GM23338 (cell line): ENCODE data around the gene PDLIM5. TPM values are rescaled to one million over a fixed set of nuclear protein-coding genes. Genes with fewer than 3 reads are reported as not detected.

Source experiments
- ATAC-seq: fragments of 200-7000 bp; cut with Tn5 transposase; 3 replicates; pipeline ENCODE4 v1.9.1; 2020
- DNase-seq: peaks from one replicate; pipeline ENCODE4 v3.0.0-alpha.2; 2015; ENCODE audit warnings: low spot score
- H2AFZ ChIP-seq: fragments of 200-600 bp; sonication (generic); 2 replicates; pipeline ENCODE4 v1.8.0; 2016; ENCODE audit warnings: antibody characterized with exemption, mild to moderate bottlenecking, moderate library complexity
- H3F3A ChIP-seq: fragments of 200-600 bp; sonication (generic); replicated peaks from 2 replicates; pipeline ENCODE4 v1.8.0; 2017; ENCODE audit warnings: antibody characterized with exemption, mixed run types, low read depth
- H3K27ac ChIP-seq: fragments of 200-600 bp; sonication (generic); 2 replicates; pipeline ENCODE4 v1.6.1; 2016; ENCODE audit warnings: low read depth
- H3K27me3 ChIP-seq: fragments of 200-600 bp; sonication (generic); 2 replicates; pipeline ENCODE4 v1.8.0; 2016; ENCODE audit warnings: mild to moderate bottlenecking, mixed run types, moderate library complexity; ENCODE audit not compliant: insufficient read depth
- H3K36me3 ChIP-seq: fragments of 200-600 bp; sonication (generic); 2 replicates; pipeline ENCODE4 v1.8.0; 2016; ENCODE audit warnings: mild to moderate bottlenecking; ENCODE audit not compliant: insufficient read depth
- H3K4me1 ChIP-seq: fragments of 200-600 bp; sonication (generic); 2 replicates; pipeline ENCODE4 v1.8.0; 2016; ENCODE audit warnings: mild to moderate bottlenecking, moderate library complexity; ENCODE audit not compliant: insufficient read depth
- H3K4me2 ChIP-seq: fragments of 200-600 bp; sonication (generic); 2 replicates; pipeline ENCODE4 v1.7.1; 2017; ENCODE audit warnings: mixed run types
- H3K4me3 ChIP-seq: fragments of 200-600 bp; sonication (generic); 2 replicates; pipeline ENCODE4 v1.6.1; 2016; ENCODE audit warnings: mixed run types
- H3K79me2 ChIP-seq: fragments of 200-600 bp; sonication (generic); replicated peaks from 2 replicates; pipeline ENCODE4 v1.8.0; 2017; ENCODE audit warnings: mild to moderate bottlenecking; ENCODE audit not compliant: insufficient read depth
- H3K9me2 ChIP-seq: fragments of 200-600 bp; sonication (generic); 2 replicates; pipeline ENCODE4 v1.8.0; 2017; ENCODE audit not compliant: insufficient read depth
- H4K20me1 ChIP-seq: fragments of 200-600 bp; sonication (generic); replicated peaks from 2 replicates; pipeline ENCODE4 v1.8.0; 2017; ENCODE audit warnings: mild to moderate bottlenecking; ENCODE audit not compliant: insufficient read depth
- H3K27ac Mint-ChIP-seq: 2 replicates; pipeline ENCODE4 v1.8.0; 2020; ENCODE audit warnings: inconsistent platforms, mild to moderate bottlenecking, moderate library complexity, mixed read lengths
- H3K27me3 Mint-ChIP-seq: 3 replicates; pipeline ENCODE4 v1.8.0; 2022; ENCODE audit warnings: low read depth, mild to moderate bottlenecking, moderate library complexity, mixed read lengths, inconsistent platforms; ENCODE audit not compliant: insufficient read depth, poor library complexity
- H3K36me3 Mint-ChIP-seq: 3 replicates; pipeline ENCODE4 v1.8.0; 2021; ENCODE audit warnings: low read depth, mild to moderate bottlenecking, inconsistent platforms, moderate library complexity, mixed read lengths
- H3K4me1 Mint-ChIP-seq: 3 replicates; pipeline ENCODE4 v1.8.0; 2020; ENCODE audit warnings: mild to moderate bottlenecking, inconsistent platforms, mixed read lengths
- H3K4me3 Mint-ChIP-seq: 3 replicates; pipeline ENCODE4 v1.8.0; 2021; ENCODE audit warnings: moderate library complexity, mild to moderate bottlenecking, inconsistent platforms, mixed read lengths
- H3K9me3 Mint-ChIP-seq: 3 replicates; pipeline ENCODE4 v1.8.0; 2020; ENCODE audit warnings: moderate library complexity, mild to moderate bottlenecking, inconsistent platforms, mixed read lengths
- CREB1 ChIP-seq: fragments of 250-450 bp; sonication (Bioruptor Pico); IDR thresholded peaks from 2 replicates; pipeline ENCODE4 v1.5.0; 2020; ENCODE audit warnings: low read depth, mild to moderate bottlenecking, moderate library complexity
- CTCF ChIP-seq, 2 experiments: fragments of 200-600 bp in 1 of 2; sonication (generic) in 1 of 2; conservative IDR thresholded peaks; 2 replicates each; pipeline versions ENCODE4 v1.5.1 to v1.6.1; 2016 to 2017; ENCODE audit warnings: antibody characterized with exemption in 2 of 2, low read depth in 2 of 2, mild to moderate bottlenecking in 2 of 2, moderate library complexity in 1 of 2
- ETS1 ChIP-seq: IDR thresholded peaks from 2 replicates; pipeline ENCODE4 v1.6.1; 2016; ENCODE audit warnings: antibody characterized with exemption
- EZH2 ChIP-seq: fragments of 200-600 bp; sonication (generic); IDR thresholded peaks from one replicate; pipeline ENCODE4 v1.8.0; 2017; ENCODE audit warnings: antibody characterized with exemption, mild to moderate bottlenecking, low read depth; ENCODE audit not compliant: unreplicated experiment
- EZH2phosphoT487 ChIP-seq: fragments of 200-600 bp; sonication (generic); IDR thresholded peaks from one replicate; pipeline ENCODE4 v1.8.1; 2018; ENCODE audit warnings: antibody characterized with exemption; ENCODE audit not compliant: unreplicated experiment
- JUNB ChIP-seq: IDR thresholded peaks from one replicate; pipeline ENCODE4 v1.6.1; 2016; ENCODE audit warnings: antibody characterized with exemption; ENCODE audit not compliant: unreplicated experiment
- POLR2AphosphoS5 ChIP-seq: IDR thresholded peaks from 2 replicates; pipeline ENCODE4 v1.6.1; 2016; ENCODE audit warnings: antibody characterized with exemption, low read depth
- REST ChIP-seq: IDR thresholded peaks from one replicate; pipeline ENCODE4 v1.6.1; 2018; ENCODE audit warnings: antibody characterized with exemption; ENCODE audit not compliant: unreplicated experiment
- STAT1 ChIP-seq: IDR thresholded peaks from one replicate; pipeline ENCODE4 v1.6.1; 2016; ENCODE audit warnings: antibody characterized with exemption; ENCODE audit not compliant: unreplicated experiment
- ZNF331 ChIP-seq: fragments of 250-450 bp; sonication (Bioruptor Pico); IDR thresholded peaks from 2 replicates; pipeline ENCODE4 v1.5.0; 2020; ENCODE audit warnings: low read depth, mild to moderate bottlenecking, moderate library complexity
- ZNF462 ChIP-seq: fragments of 250-450 bp; sonication (Bioruptor Pico); IDR thresholded peaks from 2 replicates; pipeline ENCODE4 v1.5.0; 2020; ENCODE audit warnings: mild to moderate bottlenecking, moderate library complexity
- polyA plus RNA-seq: library from polyadenylated mRNA; unstranded; fragments of >200 nt; fragmentation: Nextera tagmentation; extraction: Ambion mirVana; gene quantifications from 2 replicates; pipeline ENCODE4 v1.2.1, GENCODE V29; 2016
- total RNA-seq: library from RNA; depleted of rRNA; stranded (reverse); fragments of >200 nt; shearing (Covaris generic); gene quantifications from 2 replicates; pipeline ENCODE4 v1.2.3, GENCODE V29; 2014

The PDLIM5 gene
- total and polyA plus RNA-seq, 2 experiments from 2014 or later, result 45.2 to 53.0 TPM

GRCh38 chr4:94497690-94498089 lies 45.9 kb downstream of the PDLIM5 start (continued):
- TF ChIP-seq ZNF462 (no peak), CREB1 (CRISPR knock-in tag) (no peak), POLR2AphosphoS5 (no peak), EZH2 (no peak), STAT1 (no peak)

GRCh38 chr4:94498502-94498901 lies 46.8 kb downstream of the PDLIM5 start:
- Histone ChIP-seq H2AFZ (no peak overlapping the region), H3K4me3 (no peak overlapping the region), H4K20me1 (no peaks in the 10 kb centered on the region), H3K36me3 (no peaks in the 10 kb centered on the region), H3K79me2 (no peaks in the 10 kb centered on the region), H3K27ac (no peak overlapping the region), H3K4me1 (no peaks in the 10 kb centered on the region), H3F3A (no peaks in the 10 kb centered on the region), H3K4me2 (no peak overlapping the region), H3K27me3 (no peaks in the 10 kb centered on the region), H3K9me2 (no peaks in the 10 kb centered on the region)
- no peak for TF ChIP-seq CREB1 (CRISPR knock-in tag)
- no peak for TF ChIP-seq ETS1
- TF ChIP-seq EZH2phosphoT487, result no peak
- TF ChIP-seq JUNB, result no peak
- TF ChIP-seq CTCF (conservative IDR thresholded peaks at IDR 0.05; ENCODE audit: low read depth in 2 of 2), result no peak
- no peak for TF ChIP-seq EZH2
- TF ChIP-seq ZNF331 (CRISPR knock-in tag), result no peak
- TF ChIP-seq REST, result no peak
- Mint-ChIP-seq H3K27ac (no peak overlapping the region), H3K4me3 (no peak overlapping the region), H3K4me1 (peaks cover 2% of the 10 kb centered on the region; the same call in 1 of the 3 replicates), H3K27me3 (peaks cover 2% of the 10 kb centered on the region), H3K36me3 (peaks cover 12% of the 10 kb centered on the region; the same call in 2 of the 3 replicates), H3K9me3 (peaks cover 11% of the 10 kb centered on the region; the same call in 2 of the 3 replicates)
- ATAC-seq, result no peak
- DNase-seq, result no peak
